ENCODE data around the gene IL17A. TPM values are rescaled to one million over a fixed set of nuclear protein-coding genes. Genes with fewer than 3 reads are reported as not detected.
"Not testable (repeated sequence)": the region's sequence is repeated elsewhere in the genome, so short reads cannot be mapped to it uniquely, and the experiment has no call there.

The IL17A gene
- total RNA-seq, 1 donor from 2014 or later = not detected

- intact Hi-C loops (cut with micrococcal nuclease) = loop anchor here (1.0 to 10.0 kb wide), 4 partner anchors 71 to 499 kb away; no protein-coding TSS in a partner anchor
These were observed 23.0 kb upstream of the IL17A start for GRCh38 chr6:52162940-52163908.

GRCh38 chr6:52164319-52165094 lies 21.7 kb upstream of the IL17A start:
- intact Hi-C loops (cut with micrococcal nuclease) = loop anchor here (5.0 to 10.0 kb wide), 2 partner anchors 230 to 498 kb away; no protein-coding TSS in a partner anchor

- intact Hi-C loops (cut with micrococcal nuclease) = loop anchor here (10.0 kb wide), 1 partner anchor 228 kb away; no protein-coding TSS in a partner anchor
These were observed 18.9 kb upstream of the IL17A start for GRCh38 chr6:52167267-52167666.

- intact Hi-C loops (cut with micrococcal nuclease) = loop anchor here (10.0 kb wide), 1 partner anchor 226 kb away; no protein-coding TSS in a partner anchor
These were observed 17.8 kb upstream of the IL17A start for GRCh38 chr6:52168351-52168750.

- intact Hi-C loops (cut with micrococcal nuclease) = no loop called here
These were observed 12.1 kb upstream of the IL17A start for GRCh38 chr6:52174118-52174517.

- intact Hi-C loops (cut with micrococcal nuclease) = no loop called here
These were observed 9.6 kb upstream of the IL17A start for GRCh38 chr6:52176550-52176949.

- intact Hi-C loops (cut with micrococcal nuclease) = no loop called here
These were observed 8.2 kb upstream of the IL17A start for GRCh38 chr6:52177961-52178360.

- intact Hi-C loops (cut with micrococcal nuclease) = no loop called here
These were observed 5.2 kb upstream of the IL17A start for GRCh38 chr6:52180787-52181558.

- intact Hi-C loops (cut with micrococcal nuclease) = no loop called here
These were observed 3.0 kb upstream of the IL17A start for GRCh38 chr6:52183131-52183713.

GRCh38 chr6:52186480-52186879 lies 305 bp downstream of the IL17A start:
- intact Hi-C loops (cut with micrococcal nuclease) = no loop called here

GRCh38 chr6:52187098-52187497 lies 923 bp downstream of the IL17A start:
- intact Hi-C loops (cut with micrococcal nuclease) = no loop called here

GRCh38 chr6:52189974-52190373 lies 3.8 kb downstream of the IL17A start:
- intact Hi-C loops (cut with micrococcal nuclease) = no loop called here

- intact Hi-C loops (cut with micrococcal nuclease) = no loop called here
These were observed 4.2 kb downstream of the IL17A start for GRCh38 chr6:52190409-52190808.

GRCh38 chr6:52191824-52192223 lies 5.6 kb downstream of the IL17A start:
- intact Hi-C loops (cut with micrococcal nuclease) = no loop called here

- intact Hi-C loops (cut with micrococcal nuclease) = no loop called here
These were observed 9.7 kb downstream of the IL17A start for GRCh38 chr6:52195886-52196285.

GRCh38 chr6:52200088-52200487 lies 13.9 kb downstream of the IL17A start:
- intact Hi-C loops (cut with micrococcal nuclease) = not testable (repeated sequence)

- intact Hi-C loops (cut with micrococcal nuclease) = no loop called here
These were observed 14.9 kb downstream of the IL17A start for GRCh38 chr6:52201046-52201445.

- intact Hi-C loops (cut with micrococcal nuclease) = no loop called here
These were observed 15.3 kb downstream of the IL17A start for GRCh38 chr6:52201493-52201892.

- intact Hi-C loops (cut with micrococcal nuclease) = no loop called here
These were observed 20.9 kb downstream of the IL17A start for GRCh38 chr6:52207066-52207465.

- intact Hi-C loops (cut with micrococcal nuclease) = no loop called here
These were observed 22.4 kb downstream of the IL17A start for GRCh38 chr6:52208612-52209011.

- intact Hi-C loops (cut with micrococcal nuclease) = no loop called here
These were observed 23.6 kb downstream of the IL17A start for GRCh38 chr6:52209770-52210169.
